Measurements from ENCODE around the gene MCF2L2.
"Not testable (repeated sequence)": the region's sequence is repeated elsewhere in the genome, so short reads cannot be mapped to it uniquely, and the experiment has no call there.

MCF2L2 gene

DNA sequence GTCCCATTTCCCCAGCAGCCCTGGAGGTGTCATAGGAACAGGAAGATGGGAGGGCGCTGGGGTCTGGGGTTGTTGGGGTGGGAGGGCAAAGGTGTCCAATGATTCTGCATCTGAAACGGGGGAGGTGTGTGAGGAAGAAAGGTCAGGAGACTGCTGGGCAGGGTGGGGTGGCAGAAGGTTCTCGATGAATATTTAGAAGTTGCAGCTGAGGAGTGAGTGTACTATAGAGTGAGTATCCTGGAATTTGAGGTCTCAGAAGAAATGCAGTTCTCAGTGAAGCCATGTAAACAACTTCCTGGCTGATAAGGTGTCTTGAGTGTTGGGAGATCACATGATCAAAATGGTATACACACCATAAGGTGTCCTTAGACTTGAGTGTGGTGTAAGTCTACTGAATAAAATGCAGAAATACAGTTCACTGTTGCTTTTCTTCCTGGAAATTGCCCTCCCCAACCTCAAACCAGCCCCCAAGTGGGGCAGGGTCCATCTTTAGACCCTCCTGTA lies 165.5 kb downstream of the MCF2L2 start:
- no peak for DNase-seq

DNA sequence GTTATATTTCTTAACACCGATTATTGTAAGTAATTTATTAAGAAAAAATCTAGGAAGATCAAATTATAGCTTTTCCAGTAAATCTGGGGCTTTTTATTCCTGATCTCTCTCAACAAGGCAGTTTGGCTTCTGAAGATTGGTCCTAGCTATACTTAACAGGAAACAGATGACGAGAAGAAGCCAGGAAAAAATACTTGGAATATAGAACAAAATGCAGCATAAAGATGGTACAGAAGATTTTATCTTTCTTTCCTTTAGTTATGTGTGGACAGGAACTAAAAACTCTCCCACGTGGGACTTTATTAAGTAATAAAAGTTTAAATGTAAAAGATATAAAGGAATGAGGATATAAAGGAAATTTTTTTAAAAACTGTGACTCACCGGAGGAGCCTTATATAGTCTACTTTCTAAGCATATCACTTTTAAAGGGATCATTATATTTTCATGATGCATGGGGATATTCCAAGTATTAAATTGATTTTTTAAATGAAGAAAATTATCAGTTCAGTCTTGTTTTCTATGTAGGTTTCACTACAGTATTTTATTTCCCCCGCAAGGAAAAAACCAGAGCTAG lies 167.2 kb downstream of the MCF2L2 start:
- no peak for DNase-seq

DNA sequence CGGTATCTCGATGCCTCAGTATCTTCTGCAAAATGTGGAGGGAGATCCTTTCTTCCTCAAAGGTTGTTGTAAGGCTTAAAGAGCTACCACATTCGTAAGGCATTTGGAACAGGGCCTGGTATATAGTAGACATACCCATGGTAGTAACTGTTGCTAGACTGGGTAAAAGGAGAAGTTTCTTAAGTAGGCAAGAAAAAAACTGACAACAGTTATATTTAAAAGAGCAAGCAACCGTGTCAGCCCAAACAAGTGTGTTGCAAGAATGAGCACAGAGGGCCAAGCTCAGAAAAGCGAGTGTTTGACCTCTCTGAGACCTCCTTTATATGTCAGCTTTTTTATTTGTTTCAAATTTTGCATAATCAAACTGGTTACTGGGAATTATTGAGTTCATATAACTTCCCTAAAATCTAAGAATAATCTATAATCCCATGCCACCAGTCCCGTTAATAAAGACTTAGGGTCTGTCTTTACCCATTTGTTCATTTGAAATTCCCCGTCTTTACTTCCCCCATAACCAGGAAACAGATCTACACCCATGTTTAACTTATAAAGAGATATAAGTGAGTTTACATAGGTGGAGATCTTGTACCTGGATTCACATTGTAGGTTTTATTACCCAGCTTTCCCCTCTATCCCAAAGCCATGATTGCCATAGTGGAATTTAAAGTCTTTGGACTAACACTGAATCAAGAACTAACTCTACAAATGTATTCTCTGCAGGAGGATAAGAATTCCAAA lies 168.1 kb downstream of the MCF2L2 start:
- DNase-seq: no peak

DNA sequence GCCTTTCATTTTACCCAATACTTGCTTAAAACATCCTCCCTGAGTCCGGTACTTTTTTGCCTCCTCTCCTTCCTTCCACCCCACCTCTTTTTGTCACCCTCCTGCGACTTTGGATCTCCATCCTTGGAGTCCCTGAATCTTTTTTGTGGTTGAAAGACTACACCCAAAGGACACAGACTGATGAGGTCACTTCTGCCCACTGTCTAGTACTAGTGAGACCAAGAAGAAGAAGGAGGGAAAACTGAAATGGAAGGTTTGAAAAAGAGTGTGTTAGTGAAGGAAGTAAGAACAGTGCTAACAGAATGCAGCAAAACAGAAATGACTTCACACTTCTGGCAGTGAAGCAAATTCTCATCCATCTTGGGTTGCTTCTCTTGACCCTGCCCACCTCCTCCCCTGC lies 168.8 kb downstream of the MCF2L2 start:
- no peak for DNase-seq

DNA sequence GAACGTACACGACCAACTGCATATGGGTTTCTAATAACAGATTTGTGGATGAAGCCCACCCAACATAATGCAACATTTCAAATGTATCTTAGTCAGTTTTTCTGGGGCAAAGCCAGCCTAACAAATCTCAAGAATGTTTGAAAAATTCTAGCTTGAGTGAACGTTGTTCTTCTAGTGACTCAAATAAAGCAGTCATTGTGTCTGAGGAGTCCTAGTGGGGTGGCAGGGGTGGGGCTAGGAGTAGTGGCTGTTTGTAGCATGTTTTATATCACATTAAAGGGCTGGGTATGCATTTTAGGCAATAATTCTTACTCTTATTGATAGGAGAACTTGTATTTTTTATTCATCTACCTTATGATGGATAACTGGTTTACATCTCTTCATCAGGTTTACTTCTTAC lies 169.3 kb downstream of the MCF2L2 start:
- no peak for DNase-seq

DNA sequence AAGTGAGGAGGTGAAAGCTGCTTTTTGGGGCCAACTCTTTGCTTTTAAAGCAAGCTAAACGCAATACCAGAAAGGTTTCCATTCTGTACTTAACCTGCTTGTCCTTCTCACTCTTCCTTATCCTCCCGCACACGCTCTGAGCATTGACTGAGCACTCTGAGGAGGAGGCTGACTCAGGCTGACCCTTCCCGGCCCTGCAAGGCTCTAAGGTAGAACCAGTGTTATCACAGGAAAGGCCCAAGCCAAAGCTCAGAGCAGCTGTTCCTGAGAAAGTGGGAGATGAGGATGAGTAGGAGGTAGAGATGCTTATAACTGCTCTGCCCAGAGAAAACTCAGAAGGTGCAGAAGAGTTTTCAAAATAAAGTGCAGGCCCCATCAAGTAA lies 173.1 kb downstream of the MCF2L2 start:
- DNase-seq: no peak

DNA sequence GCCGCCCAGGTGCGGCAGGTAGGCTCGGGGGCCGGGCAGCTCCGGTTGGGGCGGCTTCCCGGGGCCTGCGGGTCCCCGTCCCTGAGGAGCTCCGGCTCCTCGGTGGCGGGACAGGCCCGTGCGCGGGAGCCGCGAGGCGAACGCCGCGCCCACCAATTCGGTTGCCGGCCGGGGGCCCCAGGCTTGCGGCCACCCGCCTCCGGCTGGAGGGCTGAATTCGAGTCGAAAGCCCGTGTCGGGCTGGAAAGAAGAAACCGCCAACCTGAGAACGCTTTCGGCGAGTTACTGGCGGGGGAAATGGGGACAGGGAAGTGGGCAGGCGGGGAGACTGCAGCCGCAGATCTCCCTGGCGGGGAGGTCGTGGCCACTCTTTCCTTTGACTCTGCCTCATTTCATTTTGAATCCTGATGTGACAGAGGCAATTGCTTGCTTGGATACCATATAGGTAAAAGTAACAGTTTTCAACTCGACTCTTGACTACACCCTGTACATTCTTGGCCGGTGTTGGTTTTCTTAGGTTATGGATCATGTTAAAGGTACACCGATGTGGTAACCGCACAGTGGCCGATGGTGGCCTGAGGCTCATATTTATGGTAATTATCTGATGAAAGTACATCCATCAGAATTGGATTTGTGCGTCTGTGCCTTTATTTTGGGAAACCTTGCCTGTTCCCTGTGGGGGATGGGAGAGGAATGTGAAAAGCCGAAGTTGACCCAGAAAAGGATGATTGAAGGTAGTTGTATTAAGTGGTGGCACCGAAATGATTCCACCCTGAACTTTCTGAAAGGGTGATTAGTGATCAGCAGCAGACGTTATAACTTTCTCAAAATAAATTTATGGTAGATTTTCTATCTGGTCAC lies 173.7 kb downstream of the MCF2L2 start:
- peak in 1 of 5 experiments; percentile 15 for DNase-seq

DNA sequence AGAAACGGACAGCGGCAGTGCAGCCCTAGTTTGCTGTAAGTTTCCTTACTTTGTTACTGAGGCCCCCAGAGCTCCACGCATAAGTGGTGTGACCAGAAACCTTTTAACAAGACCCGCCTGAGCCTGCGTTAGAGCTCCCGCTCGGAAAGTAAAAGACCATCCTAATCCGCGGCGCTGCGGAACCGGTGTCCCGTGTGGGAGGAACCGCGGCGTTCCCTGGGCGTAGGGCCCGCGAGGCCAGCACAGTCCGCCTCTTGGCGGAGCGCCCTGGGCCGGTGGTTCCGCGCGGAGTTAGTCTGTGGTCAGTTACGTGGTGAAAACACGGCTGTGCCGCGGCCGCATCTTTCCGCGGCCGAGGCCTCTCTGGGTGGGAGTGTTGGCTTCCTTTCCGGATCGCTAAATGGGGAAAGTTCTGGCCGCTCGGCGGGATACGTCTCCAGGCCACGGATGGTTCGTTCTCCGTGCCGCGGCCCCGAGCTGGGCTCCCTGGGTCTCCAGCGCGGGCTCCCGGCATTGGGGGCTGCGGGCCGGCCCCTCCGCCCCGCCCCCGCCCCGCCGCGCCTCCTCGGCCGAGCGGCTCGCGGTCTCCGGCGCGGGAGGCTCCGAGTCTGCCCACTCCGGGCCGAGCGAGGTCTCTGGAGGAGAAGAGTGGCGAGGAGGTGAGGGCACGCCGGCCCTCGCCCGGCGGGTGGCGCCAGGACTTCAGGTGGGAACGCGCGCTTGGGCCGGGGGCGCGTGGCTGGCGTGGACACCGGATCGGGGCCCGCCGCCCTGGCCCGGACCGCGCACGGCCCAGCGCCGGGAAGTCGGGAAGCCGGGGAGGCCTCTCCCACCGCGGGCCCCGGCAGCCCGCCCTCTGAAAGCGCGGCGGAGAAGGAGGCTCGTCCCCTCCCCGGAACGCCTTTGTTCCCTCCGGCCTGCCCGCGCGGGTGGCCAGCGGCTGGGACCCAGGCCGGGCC lies 174.6 kb downstream of the MCF2L2 start:
- DNase-seq: peak in 3 of 5 experiments; percentile 3 to 14 (median 6)

DNA sequence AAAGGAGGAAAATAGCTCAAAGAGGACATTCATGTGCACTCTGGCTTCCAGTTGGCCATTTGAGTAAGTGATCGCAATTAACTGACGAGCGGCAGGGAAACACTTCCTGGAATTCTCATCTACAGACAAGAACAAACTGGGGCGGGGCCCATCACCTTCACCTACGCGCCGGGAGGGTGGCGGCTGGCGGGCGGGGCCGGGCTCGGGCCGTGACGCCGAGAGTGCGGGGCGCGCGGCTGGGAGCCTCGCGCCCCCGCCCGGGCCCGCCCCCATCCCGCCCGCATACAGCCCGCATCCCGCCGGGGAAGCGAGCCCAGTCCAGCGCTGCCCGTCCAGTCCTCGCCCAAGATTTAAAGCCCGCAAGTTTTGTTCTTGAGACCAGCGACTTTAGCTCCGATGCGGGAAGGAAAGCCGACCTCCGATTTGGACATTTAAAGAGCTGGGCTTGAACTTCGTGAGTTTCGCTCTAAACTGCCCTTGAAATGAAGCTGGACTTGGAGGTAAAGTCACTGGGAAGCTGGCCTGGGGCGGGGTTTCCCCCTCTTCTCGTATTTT lies 175.4 kb downstream of the MCF2L2 start, which contains the start of gene B3GNT5:
Gene B3GNT5, plus strand, starts transcription at position 281 of the 555 bp plus-strand sequence. CDS start 16,546 bp downstream, outside the sequence.
- peak in 2 of 5 experiments; percentile 24 to 25 for DNase-seq

DNA sequence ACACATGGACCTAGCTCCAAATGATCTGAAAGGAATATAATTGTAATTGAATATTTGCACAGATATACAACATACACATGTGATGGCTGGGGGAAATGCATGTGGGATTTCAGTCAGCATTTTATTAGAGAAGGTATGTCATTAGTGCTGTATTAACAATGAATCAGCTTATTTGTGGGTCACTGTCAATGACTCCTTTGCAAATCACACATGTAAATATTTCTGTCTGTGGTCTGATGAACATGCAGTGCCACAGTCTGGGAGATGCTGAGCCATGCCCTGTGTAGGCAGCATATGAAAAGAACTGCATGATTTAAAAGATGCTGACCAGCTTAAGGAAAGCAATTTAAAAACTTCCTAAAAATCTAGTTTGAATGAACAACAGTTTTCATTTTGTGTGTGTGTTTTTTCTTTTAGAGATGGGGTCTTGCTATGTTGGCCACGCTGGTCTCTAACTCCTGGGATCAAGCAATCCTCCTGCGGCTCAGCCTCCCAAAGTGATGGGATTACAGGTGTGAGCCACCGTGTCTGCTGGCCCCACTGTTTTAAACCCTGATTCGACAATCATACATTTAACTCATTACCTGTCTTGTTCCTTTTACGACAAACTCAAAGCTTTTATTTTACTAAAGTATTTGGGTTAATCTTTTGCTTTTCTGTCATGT lies 176.2 kb downstream of the MCF2L2 start:
- DNase-seq: no peak

DNA sequence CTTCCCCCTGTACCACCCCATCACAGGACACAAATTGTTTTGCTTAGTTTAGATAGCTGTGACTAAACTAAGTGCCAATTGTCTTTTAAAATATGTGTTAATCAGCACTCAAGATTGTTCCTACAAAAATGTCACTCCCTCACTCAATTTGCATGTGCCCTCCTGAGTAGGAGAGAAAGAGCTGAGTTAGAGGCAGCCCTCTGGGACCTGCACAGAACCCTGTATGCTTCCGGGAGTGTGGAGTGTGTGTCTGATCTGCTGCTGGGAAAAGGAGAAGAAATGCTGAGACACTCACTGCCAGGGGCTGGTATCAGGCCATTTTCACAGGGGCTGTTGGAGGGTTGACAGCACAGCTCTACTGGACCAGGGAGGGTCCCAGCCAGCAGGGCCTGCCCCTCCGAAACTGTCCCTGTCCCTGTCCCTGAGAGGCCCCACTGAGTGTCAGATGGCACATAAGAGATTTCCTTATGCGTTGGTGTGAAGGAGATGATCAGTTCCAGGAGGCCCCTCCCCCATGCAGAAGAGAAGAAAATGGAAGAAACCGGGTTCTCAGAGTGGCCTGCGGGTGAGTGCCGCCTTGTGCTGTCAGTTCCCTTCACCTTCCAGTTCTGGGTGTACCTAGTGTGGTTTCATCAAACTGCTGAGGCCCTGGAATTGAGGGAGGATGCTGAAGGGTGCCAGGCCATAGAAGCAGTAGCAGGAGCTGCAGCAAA lies 179.3 kb downstream of the MCF2L2 start:
- no peak for DNase-seq

DNA sequence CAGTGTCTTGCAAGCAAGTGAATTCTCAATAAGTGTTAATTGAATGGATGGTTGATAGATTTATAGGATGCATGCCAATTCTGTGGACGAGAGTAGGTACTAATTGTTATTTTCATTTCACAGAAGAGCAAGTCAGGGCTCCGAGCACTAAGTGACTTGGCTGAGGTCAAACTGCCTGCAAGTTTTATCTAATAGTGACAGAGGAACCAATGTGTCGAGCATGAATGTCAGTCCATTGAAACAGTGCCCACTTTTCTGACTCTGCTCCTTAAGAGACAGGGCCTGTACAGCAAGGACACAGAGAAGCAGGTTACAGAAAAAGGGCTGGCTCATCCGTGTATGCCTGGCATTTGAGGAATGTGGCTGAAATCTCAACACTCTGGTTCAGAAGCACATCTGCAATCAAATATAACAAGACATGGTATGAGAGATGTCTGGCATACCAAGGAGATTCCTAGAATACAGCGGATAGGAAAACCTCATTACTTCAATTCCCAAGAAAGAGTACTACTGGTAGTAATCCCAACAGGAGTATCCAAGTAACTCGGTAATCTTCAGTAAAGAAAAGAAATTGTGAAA lies 181.3 kb downstream of the MCF2L2 start:
- no peak for DNase-seq

DNA sequence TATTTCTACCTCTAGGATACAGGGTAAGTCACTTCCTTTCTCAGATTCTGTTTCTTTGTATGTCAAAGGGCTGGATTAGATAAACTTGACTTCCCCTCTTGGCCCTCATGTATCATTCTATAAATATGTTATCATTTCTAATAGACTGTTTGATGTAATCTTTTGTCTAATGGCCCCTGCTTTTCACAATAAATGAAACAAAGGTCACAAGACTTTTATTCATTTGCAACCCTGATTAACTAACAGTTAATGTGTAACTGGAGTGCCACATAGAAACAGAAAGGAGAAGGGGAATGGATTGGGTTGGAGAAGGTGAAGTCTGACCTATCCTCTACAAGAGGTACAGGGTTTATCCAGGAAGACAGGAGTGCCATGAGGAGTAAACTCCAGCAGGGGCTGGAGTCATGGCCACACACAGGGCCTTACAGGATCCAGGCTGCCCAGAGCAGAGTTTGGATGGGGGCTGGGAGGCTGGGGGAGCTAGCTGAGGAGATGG lies 183.4 kb downstream of the MCF2L2 start:
- no peak for DNase-seq

DNA sequence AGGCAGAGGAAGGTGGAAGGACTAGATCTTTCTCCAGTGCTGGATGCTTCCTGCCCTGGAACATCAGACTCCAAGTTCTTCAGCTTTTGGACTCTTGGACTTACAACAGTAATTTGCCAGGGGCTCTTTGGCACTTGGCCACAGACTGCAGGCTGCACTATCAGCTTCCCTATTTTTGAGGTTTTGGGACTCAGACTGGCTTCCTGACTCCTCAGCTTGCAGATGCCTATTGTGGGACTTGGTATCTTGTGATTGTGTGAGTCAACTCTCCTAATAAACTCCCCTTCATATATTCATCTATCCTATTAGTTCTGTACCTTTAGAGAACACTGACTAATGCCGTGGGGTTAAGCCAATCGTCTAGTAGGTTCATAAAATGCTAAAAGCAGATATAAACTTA lies 184.2 kb downstream of the MCF2L2 start:
- no peak for DNase-seq

DNA sequence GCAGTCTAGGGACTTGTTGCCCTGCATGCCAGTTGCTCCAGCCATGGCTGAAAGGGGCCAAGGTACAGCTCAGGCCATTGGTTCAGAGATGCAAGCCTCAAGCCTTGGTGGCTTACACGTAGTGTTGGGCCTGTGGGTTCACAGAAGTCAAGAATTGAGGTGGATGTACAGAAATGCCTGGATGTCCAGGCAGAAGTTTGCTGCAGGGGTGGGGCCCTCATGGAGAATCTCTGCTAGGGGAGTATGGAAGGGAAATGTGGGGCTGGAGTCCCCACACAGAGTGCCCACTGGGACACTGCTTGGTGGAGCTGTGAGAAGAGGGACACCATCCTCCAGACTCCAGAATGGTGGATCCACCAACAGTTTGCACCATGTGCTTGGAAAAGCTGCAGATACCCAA lies 186.0 kb downstream of the MCF2L2 start:
- DNase-seq: no peak

DNA sequence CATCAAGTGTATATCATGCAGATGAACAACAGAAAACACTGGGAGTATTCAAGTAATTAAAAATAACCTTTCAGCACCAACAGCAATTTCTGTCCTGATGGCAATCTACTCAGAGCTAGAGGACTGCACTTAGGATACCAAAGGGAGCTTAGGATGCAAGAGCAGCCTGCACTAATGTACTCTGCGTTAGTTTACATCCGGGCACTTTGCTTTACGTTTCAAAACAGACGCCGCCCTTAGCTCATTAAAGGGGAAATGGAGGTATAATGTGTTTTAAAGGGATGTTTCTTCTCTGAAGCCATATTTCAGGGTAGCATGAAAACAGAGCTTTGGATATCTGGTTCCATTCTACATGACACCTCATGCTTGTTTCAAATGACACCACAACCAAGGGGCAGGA lies 189.4 kb downstream of the MCF2L2 start:
- no peak for DNase-seq

DNA sequence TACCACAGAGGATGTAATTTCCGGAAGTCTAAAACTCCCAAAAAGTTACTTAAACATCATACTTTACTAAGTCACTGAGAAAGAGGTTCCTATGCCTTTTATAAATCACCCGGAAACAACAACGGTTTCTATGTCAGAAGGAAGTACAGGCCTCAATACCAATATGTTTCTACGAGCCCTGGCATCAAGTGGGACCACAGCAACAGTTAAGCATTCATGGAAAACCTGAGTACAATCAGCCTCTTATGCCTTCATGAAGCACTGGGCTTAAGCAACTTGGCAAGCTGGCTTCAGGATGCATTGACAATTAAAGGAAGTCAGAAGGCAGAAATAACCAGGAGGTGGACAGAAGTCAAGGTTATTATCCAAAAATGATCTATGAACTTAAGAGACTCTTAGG lies 194.5 kb downstream of the MCF2L2 start:
- no peak for DNase-seq

DNA sequence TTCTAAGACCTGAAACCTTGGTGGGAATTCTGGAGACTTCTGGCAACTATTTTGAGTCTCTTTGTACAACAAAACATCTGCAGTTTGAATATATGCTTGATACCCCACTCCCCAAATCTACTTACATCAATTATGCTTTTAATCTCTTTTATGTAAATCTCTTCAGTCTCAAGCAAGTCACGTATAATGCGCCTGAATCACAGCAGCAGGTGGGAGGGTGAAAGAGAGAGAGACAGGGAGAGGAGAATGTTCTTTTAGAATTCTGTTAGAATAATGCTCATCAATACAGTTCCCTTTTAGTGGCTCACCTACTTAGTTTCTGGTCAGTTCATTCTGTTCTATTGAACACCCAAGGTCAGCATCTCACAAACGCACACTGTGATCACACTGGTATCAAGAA lies 197.6 kb downstream of the MCF2L2 start:
- DNase-seq: no peak

DNA sequence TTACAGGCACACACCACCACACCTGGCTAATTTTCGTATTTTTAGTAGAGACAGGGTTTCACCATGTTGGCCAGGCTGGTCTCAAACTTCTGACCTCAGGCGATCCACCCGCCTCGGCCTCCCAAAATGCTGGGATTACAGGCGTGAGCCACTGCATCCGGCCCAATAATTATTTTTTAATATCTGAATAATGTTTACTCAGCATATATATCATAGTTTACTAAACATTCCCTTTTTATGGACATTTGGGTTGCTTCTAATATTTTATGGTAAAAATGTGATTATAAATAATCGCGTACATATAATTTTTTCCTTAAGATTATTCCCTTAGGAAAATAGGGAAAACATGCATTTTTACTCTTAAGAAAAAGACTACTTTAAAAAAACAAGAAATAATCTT lies 198.2 kb downstream of the MCF2L2 start:
- DNase-seq: not testable (repeated sequence)

DNA sequence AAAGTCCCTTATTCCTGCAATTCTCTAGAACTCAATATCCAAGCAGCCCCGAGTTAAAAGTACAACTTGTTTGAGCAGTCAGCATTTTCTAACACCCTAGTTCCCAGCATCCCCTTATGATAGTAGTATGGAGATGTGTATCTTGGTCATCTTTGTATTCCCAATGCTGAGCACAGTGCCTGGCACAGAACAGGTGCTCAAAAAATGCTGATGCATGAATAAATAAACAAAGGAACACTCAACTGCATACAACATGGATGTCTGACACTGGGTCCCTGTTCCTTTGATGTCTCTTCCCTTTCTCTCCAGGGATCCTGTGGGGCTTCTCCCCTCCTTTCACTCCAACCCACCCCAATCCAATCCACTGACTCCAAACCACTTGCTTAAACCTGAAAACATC lies 199.2 kb downstream of the MCF2L2 start:
- DNase-seq: no peak

Measured in T-helper 2 cell (primary cell).